Head of caudate nucleus (tissue), 42 donors: ENCODE data around the gene ERICH4.
"Not testable (repeated sequence)": the region's sequence is repeated elsewhere in the genome, so short reads cannot be mapped to it uniquely, and the experiment has no call there.

Experiments
- DNase-seq, 42 donors: peaks; one replicate each; pipeline versions ENCODE4 v3.0.0 to v3.0.0-alpha.2; 2020 to 2021; ENCODE audit warnings: mixed read lengths in 7 of 42
- intact Hi-C: fragments of 100-400 bp; cut with DNase I; formaldehyde crosslinking; loops from one replicate; pipeline ENCODE4 v1.15.0; 2022

Gene ERICH4

GRCh38 chr19:41442473-41443355, at the start of gene ERICH4:
Gene ERICH4 (plus strand): TSS chr19:41443156. CDS start chr19:41443170, 14 bp downstream.
- intact Hi-C loops = loop anchor here (10.0 kb wide), 1 partner anchor 132 kb away; the partner anchor contains the start of gene CEACAM21
- peak in 5 of 42 donors; percentile 5 to 21 (median 9) for DNase-seq

GRCh38 chr19:41395355-41395754, 47.6 kb upstream of the ERICH4 start:
- intact Hi-C loops = loop anchor here (5.0 kb wide), 2 partner anchors 33 to 42 kb away; partner anchors contain the start of genes B9D2 and DMAC2
- no peak for DNase-seq

GRCh38 chr19:41397086-41398049, 45.6 kb upstream of the ERICH4 start, which contains the start of the genes BCKDHA and EXOSC5:
Gene BCKDHA (plus strand): TSS chr19:41397818. CDS start chr19:41397828, 10 bp downstream.
Gene EXOSC5 (minus strand): TSS chr19:41397359. CDS start chr19:41397328, 31 bp downstream.
- intact Hi-C loops = loop anchor here (5.0 kb wide), 2 partner anchors 35 to 40 kb away; partner anchors contain the start of genes B9D2 and DMAC2
- DNase-seq = peak; percentile 97 to 100 (median 99)

- DNase-seq = no peak
- intact Hi-C loops = loop anchor here (5.0 kb wide), 2 partner anchors 36 to 39 kb away; partner anchors contain the start of genes B9D2 and DMAC2
These were observed 44.9 kb upstream of the ERICH4 start for GRCh38 chr19:41398050-41398418.

- intact Hi-C loops = loop anchor here (5.0 kb wide), 2 partner anchors 36 to 39 kb away; partner anchors contain the start of genes B9D2 and DMAC2
- DNase-seq = no peak
These were observed 44.4 kb upstream of the ERICH4 start for GRCh38 chr19:41398598-41398997.

- no peak for DNase-seq
- intact Hi-C loops = loop anchor here (5.0 kb wide), 2 partner anchors 37 to 38 kb away; partner anchors contain the start of genes B9D2 and DMAC2
These were observed 43.9 kb upstream of the ERICH4 start for GRCh38 chr19:41399091-41399490.

- intact Hi-C loops = loop anchor here (5.0 kb wide), 2 partner anchors 37 to 38 kb away; partner anchors contain the start of genes B9D2 and DMAC2
- DNase-seq = no peak
These were observed 43.4 kb upstream of the ERICH4 start for GRCh38 chr19:41399525-41399924.

GRCh38 chr19:41401483-41401882, 41.5 kb upstream of the ERICH4 start:
- no peak for DNase-seq
- intact Hi-C loops = no loop called here

GRCh38 chr19:41402010-41402409, 40.9 kb upstream of the ERICH4 start:
- intact Hi-C loops = no loop called here
- DNase-seq = no peak

- intact Hi-C loops = no loop called here
- DNase-seq = no peak
These were observed 39.6 kb upstream of the ERICH4 start for GRCh38 chr19:41403181-41403970.

GRCh38 chr19:41405776-41406175, 37.2 kb upstream of the ERICH4 start:
- no peak for DNase-seq
- intact Hi-C loops = no loop called here

- no peak for DNase-seq
- intact Hi-C loops = no loop called here
These were observed 35.7 kb upstream of the ERICH4 start for GRCh38 chr19:41407271-41407670.

GRCh38 chr19:41408256-41408655, 34.7 kb upstream of the ERICH4 start:
- intact Hi-C loops = no loop called here
- no peak for DNase-seq

GRCh38 chr19:41408846-41409245, 34.1 kb upstream of the ERICH4 start:
- DNase-seq, intact Hi-C loops: not testable (repeated sequence)

GRCh38 chr19:41409288-41409687, 33.7 kb upstream of the ERICH4 start:
- no peak for DNase-seq
- intact Hi-C loops = no loop called here

GRCh38 chr19:41410336-41411054, 32.5 kb upstream of the ERICH4 start:
- intact Hi-C loops = no loop called here
- no peak for DNase-seq
